HepG2 (cell line): ENCODE data around the gene FRMPD2. TPM values are rescaled to one million over a fixed set of nuclear protein-coding genes. Genes with fewer than 3 reads are reported as not detected.

Source experiments
- ATAC-seq: fragments of 200-7000 bp; cut with Tn5 transposase; 3 replicates; pipeline ENCODE4 v1.9.1; 2020; ENCODE audit warnings: mild to moderate bottlenecking, moderate library complexity
- BruUV-seq: library from RNA; stranded (reverse); fragments of 400-500 nt; replicated peaks from 2 replicates; lab custom pipeline; 2021; lab: Mats Ljungman, UMichigan
- CTCF ChIA-PET: fragments of 300-600 bp; formaldehyde crosslinking; extraction: SDS; loops from one replicate; lab custom pipeline; 2021; ENCODE audit warnings: low total read pairs, inconsistent platforms, low intra/inter-chr PET ratio; lab: Yijun Ruan, JAX
- POLR2A ChIA-PET: fragments of 350-600 bp; sonication (Branson Sonifier 250); formaldehyde crosslinking; loops from one replicate; lab custom pipeline; 2020; ENCODE audit warnings: antibody characterized with exemption, inconsistent platforms; lab: Yijun Ruan, JAX
- DNase-seq: peaks from one replicate; pipeline ENCODE4 v3.0.0-alpha.2; 2015; ENCODE audit warnings: low spot score
- FAIRE-seq: peaks from 3 replicates; lab custom pipeline; 2011; peaks lifted over from hg19 to GRCh38; lab: Jason Lieb, UNC
- H2AFZ ChIP-seq: one replicate; pipeline ENCODE4 v1.6.1; 2011; ENCODE audit warnings: low read length, inconsistent platforms
- H3K27ac ChIP-seq: fragments of 300-600 bp; 3 replicates; pipeline ENCODE4 v1.8.0; 2011; ENCODE audit warnings: mixed run types, mild to moderate bottlenecking, mixed read lengths, low read length, inconsistent platforms; ENCODE audit not compliant: insufficient read depth; ENCODE audit errors: extremely low read length
- H3K27me3 ChIP-seq, 2 experiments: fragments of 200-600 bp in 1 of 2; 2 replicates in 1 of 2; 3 replicates in 1 of 2; pipeline versions ENCODE4 v1.6.0 to v1.8.0; 2011; ENCODE audit warnings: low read length in 2 of 2, mild to moderate bottlenecking in 2 of 2, moderate library complexity in 2 of 2, inconsistent platforms in 1 of 2; ENCODE audit not compliant: insufficient read depth in 2 of 2, control insufficient read depth in 1 of 2
- H3K36me3 ChIP-seq, 2 experiments: fragments of 200-600 bp in 1 of 2; replicated peaks in 1 of 2; 2 replicates in 1 of 2; 3 replicates in 1 of 2; pipeline versions ENCODE4 v1.5.1 to v1.8.0; 2011; ENCODE audit warnings: low read length in 2 of 2, inconsistent platforms in 1 of 2; ENCODE audit not compliant: insufficient read depth in 2 of 2, control insufficient read depth in 1 of 2
- H3K4me1 ChIP-seq: 2 replicates; pipeline ENCODE4 v1.5.1; 2012; ENCODE audit warnings: low read length, inconsistent platforms; ENCODE audit not compliant: insufficient read depth
- H3K4me2 ChIP-seq: 2 replicates; pipeline ENCODE4 v1.6.0; 2011; ENCODE audit warnings: low read depth, low read length, inconsistent platforms
- H3K4me3 ChIP-seq, 3 experiments: fragments of 200-600 bp in 1 of 3; sonication (generic), shearing (Covaris generic) in 1 of 3; replicated peaks in 1 of 3; 2 replicates each; pipeline ENCODE4 v1.5.1; 2011 to 2016; ENCODE audit warnings: low read length in 3 of 3, inconsistent platforms in 2 of 3, low read depth in 2 of 3, mild to moderate bottlenecking in 2 of 3, control low read depth in 1 of 3, mixed read lengths in 1 of 3; ENCODE audit not compliant: insufficient read depth in 1 of 3
- H3K79me2 ChIP-seq: one replicate; pipeline ENCODE4 v1.6.1; 2011; ENCODE audit warnings: low read length, inconsistent platforms; ENCODE audit not compliant: insufficient read depth
- H3K9ac ChIP-seq: 2 replicates; pipeline ENCODE4 v1.6.0; 2011; ENCODE audit warnings: mild to moderate bottlenecking, low read depth, low read length, inconsistent platforms; ENCODE audit not compliant: insufficient read depth
- H3K9me3 ChIP-seq: 2 replicates; pipeline ENCODE4 v1.5.1; 2012; ENCODE audit warnings: mild to moderate bottlenecking, low read length
- H4K20me1 ChIP-seq: 2 replicates; pipeline ENCODE4 v1.6.0; 2011; ENCODE audit warnings: inconsistent platforms, mild to moderate bottlenecking, low read length, moderate library complexity; ENCODE audit not compliant: insufficient read depth
- ARNTL ChIP-seq: sonication (generic); formaldehyde crosslinking; IDR thresholded peaks from 2 replicates; pipeline ENCODE4 v1.4.0; 2020; ENCODE audit warnings: mild to moderate bottlenecking, missing genetic modification reagents
- GATAD1 ChIP-seq: IDR thresholded peaks from 2 replicates; pipeline ENCODE4 v1.6.1; 2016; ENCODE audit warnings: missing genetic modification reagents, missing compliant biosample characterization
- HNRNPL ChIP-seq: fragments of 200-400 bp; formaldehyde crosslinking; IDR thresholded peaks from 2 replicates; pipeline ENCODE4 v1.6.1; 2017; ENCODE audit warnings: mild to moderate bottlenecking, low read depth, low read length
- NFYB ChIP-seq: sonication (generic); formaldehyde crosslinking; IDR thresholded peaks from 2 replicates; pipeline ENCODE4 v1.4.0; 2020; ENCODE audit warnings: missing genetic modification reagents
- NR2F1 ChIP-seq, 2 experiments: fragments of 450-650 bp in 1 of 2; formaldehyde crosslinking in 1 of 2; IDR thresholded peaks; 2 replicates each; pipeline versions ENCODE4 v1.5.0 to v1.6.1; 2016 to 2020; ENCODE audit warnings: mild to moderate bottlenecking in 1 of 2, missing compliant biosample characterization in 1 of 2, missing genetic modification reagents in 1 of 2, moderate library complexity in 1 of 2
- PLRG1 ChIP-seq: fragments of 450-650 bp; conservative IDR thresholded peaks from 2 replicates; pipeline ENCODE4 v1.6.1; 2016
- ZSCAN29 ChIP-seq: sonication (generic); formaldehyde crosslinking; conservative IDR thresholded peaks from 2 replicates; pipeline ENCODE4 v1.4.0; 2020; ENCODE audit warnings: mild to moderate bottlenecking, missing genetic modification reagents
- WGBS: methylation state at CpG from one replicate; pipeline ENCODE4 v1.1.6; 2017; ENCODE audit warnings: low lambda C conversion rate; 5-methylcytosine and 5-hydroxymethylcytosine counted together
- in situ Hi-C: cut with HindIII; loops from 2 replicates; pipeline ENCODE4 v1.10.0; 2017; ENCODE audit warnings: low pct_unique_long_range_greater_than_20kb; ENCODE audit not compliant: extremely low pct_ligation_motif_present
- intact Hi-C: fragments of 100-400 bp; cut with micrococcal nuclease; formaldehyde crosslinking; loops from one replicate; pipeline ENCODE4 v1.10.0; 2022; ENCODE audit not compliant: unreplicated experiment
- polyA plus RNA-seq, 8 experiments: library from polyadenylated mRNA; depleted of rRNA in 3 of 8; stranded (reverse) in 7 of 8; unstranded in 1 of 8; fragments of >200 nt; fragmentation: Illumina TruSeq in 4 of 8; extraction: Trizol in 4 of 8; gene quantifications; 2 replicates each; pipeline versions ENCODE4 v1.2.1 to v1.2.3, GENCODE V29; 2011 to 2016; ENCODE audit warnings: low read depth in 4 of 8, missing spikeins in 1 of 8, mixed read lengths in 1 of 8; ENCODE audit not compliant: insufficient read depth in 1 of 8
- total RNA-seq, 5 experiments: library from RNA; depleted of rRNA; stranded (reverse); fragments of >200 nt; fragmentation: Illumina TruSeq; extraction: Trizol; gene quantifications; 2 replicates each; pipeline ENCODE4 v1.2.3, GENCODE V29; 2016; ENCODE audit warnings: low read depth in 1 of 5
- TF ChIP-seq, protein P1 (sequence below): sonication (generic); formaldehyde crosslinking; IDR thresholded peaks from 2 replicates; pipeline ENCODE4 v1.4.0; 2020; ENCODE audit warnings: low read depth, mild to moderate bottlenecking, missing genetic modification reagents

FRMPD2 gene
- total and polyA plus RNA-seq, 2 of the 13 experiments (the other 11 are each of a cell fraction or from before 2014, with no cell fraction given) = 0.45 to 1.3 TPM

- no peak overlapping the region for H3K9ac ChIP-seq
- H3K4me3 ChIP-seq = no peak overlapping the region
- FAIRE-seq (no peak), DNase-seq (no peak), ATAC-seq (no peak)
- in situ Hi-C loops (no loop called here), intact Hi-C loops (no loop called here)
- no peaks in the 10 kb centered on the region for H3K36me3 ChIP-seq
- H4K20me1 ChIP-seq = no peaks in the 10 kb centered on the region
- CTCF ChIA-PET = no interaction called here
- H3K27me3 ChIP-seq = no peaks in the 10 kb centered on the region
- POLR2A ChIA-PET = no interaction called here
- H3K9me3 ChIP-seq = no peaks in the 10 kb centered on the region
- H3K4me1 ChIP-seq = no peaks in the 10 kb centered on the region
- no peaks in the 10 kb centered on the region for H3K79me2 ChIP-seq
- WGBS = 51% methylated on average over 9 of the region's 9 CpGs
- no peak overlapping the region for H3K27ac ChIP-seq
- H3K4me2 ChIP-seq = no peak overlapping the region
- TF ChIP-seq ARNTL (CRISPR knock-in tag) = no peak
- TF ChIP-seq PLRG1 = no peak
- no peak for TF ChIP-seq NR2F1 (CRISPR knock-in tag; IDR thresholded peaks at IDR 0.05)
- no peak for TF ChIP-seq ZSCAN29 (CRISPR knock-in tag)
- no peak for TF ChIP-seq NFYB (CRISPR knock-in tag)
- no peak for TF ChIP-seq HNRNPL
- no peak for TF ChIP-seq GATAD1
- TF ChIP-seq, protein P1, sequence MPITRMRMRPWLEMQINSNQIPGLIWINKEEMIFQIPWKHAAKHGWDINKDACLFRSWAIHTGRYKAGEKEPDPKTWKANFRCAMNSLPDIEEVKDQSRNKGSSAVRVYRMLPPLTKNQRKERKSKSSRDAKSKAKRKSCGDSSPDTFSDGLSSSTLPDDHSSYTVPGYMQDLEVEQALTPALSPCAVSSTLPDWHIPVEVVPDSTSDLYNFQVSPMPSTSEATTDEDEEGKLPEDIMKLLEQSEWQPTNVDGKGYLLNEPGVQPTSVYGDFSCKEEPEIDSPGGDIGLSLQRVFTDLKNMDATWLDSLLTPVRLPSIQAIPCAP (CRISPR knock-in tag) = no peak
- TF ChIP-seq, all 625 proteins: peak for 0
- no TSS peak for BruUV-seq
- H2AFZ ChIP-seq = no peak overlapping the region
These were observed 35.5 kb downstream of the FRMPD2 start for GRCh38 chr10:48238826-48239520.
